Measurements from ENCODE around the gene CDT1.

CDT1 gene

DNA sequence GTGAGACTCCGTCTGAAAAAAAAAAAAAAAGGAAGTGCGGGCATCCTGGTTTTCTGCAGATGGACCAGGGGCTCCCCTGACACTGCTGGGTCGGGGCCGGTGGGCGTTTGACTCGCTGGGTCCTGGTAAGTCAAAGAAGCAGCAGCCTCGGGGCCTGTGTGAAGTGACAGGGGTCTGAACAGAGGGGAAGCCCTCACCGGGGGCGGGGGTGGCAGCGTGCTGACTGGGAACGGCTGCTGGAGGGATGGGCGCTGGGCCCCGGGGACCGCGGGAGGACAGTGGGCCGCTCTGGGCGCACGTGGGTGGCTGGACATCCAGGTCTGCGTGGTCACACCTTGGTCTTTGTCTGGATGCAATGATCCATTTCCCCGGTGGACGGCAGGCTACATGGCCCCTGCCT, 45.0 kb downstream of the CDT1 start:
- Histone ChIP-seq H3K4me3 (ENCODE audit: low read length) (no peak overlapping the region), H3K9ac (ENCODE audit: low read depth, low read length) (no peak overlapping the region), H3K4me2 (ENCODE audit: low read length) (no peak overlapping the region), H3K27me3 (ENCODE audit: control insufficient read depth, insufficient read depth, low read length) (no peaks in the 10 kb centered on the region), H3K36me3 (ENCODE audit: insufficient read depth, low read length) (no peaks in the 10 kb centered on the region), H3K9me3 (replicated peaks; ENCODE audit: low read length) (no peaks in the 10 kb centered on the region), H3K4me1 (ENCODE audit: control insufficient read depth, insufficient read depth, low read length) (no peaks in the 10 kb centered on the region)

DNA sequence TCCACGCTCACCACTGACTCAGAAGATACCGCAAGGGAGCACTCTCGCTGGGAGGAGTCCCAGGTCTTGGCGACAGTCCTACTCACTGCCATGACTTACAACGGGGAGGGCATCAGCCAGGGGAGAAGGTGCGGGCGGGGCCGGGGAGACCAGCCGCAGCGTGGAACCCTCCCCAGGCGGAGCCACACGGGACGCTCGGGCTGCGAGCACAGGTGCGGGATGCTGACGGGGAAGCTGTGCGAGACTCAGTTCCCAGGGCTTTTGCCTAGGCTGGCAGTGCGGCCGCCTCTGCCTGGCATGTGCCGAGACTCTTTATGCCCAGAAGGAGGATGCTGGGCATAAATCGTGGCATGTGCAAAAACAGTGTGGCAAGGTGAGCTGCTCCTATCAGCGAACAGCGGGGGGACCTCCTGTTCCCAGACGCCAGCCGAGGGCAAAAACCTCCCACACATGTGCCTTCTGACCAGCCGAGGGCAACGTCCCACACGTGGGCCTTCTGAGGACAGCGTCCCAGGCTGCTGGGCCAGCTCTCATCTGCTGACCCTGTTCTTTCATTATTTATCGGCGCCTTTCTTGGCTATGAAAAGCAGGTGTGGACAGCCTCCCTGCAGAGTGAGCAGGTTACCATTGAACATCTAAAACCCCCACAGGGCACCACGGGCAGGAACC, 47.1 kb downstream of the CDT1 start:
- Histone ChIP-seq H3K27me3 (ENCODE audit: control insufficient read depth, insufficient read depth, low read length) (no peaks in the 10 kb centered on the region), H3K4me2 (ENCODE audit: low read length) (no peak overlapping the region), H3K9ac (ENCODE audit: low read depth, low read length) (no peak overlapping the region), H3K36me3 (ENCODE audit: insufficient read depth, low read length) (no peaks in the 10 kb centered on the region), H3K4me3 (ENCODE audit: low read length) (no peak overlapping the region), H3K9me3 (replicated peaks; ENCODE audit: low read length) (no peaks in the 10 kb centered on the region), H3K4me1 (ENCODE audit: control insufficient read depth, insufficient read depth, low read length) (peaks cover 6% of the 10 kb centered on the region)

DNA sequence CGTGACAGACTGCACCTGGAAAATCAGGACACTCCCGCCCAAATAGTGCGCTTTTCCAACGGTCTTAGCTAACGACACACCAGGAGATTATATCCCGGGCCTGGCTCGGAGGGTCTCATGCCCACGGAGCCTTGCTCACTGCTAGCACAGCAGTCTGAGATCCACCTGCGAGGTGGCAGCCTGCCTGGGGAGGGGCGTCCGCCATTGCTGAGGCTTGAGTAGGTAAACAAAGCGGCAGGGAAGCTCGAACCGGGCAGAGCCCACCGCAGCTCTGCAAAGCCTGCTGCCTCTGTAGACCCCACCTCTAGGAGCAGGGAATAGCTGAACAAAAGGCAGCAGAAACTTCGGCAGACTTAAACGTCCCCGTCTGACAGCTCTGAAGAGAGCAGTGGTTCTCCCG, 48.0 kb downstream of the CDT1 start:
- peaks cover 11% of the 10 kb centered on the region for H3K4me1 ChIP-seq (ENCODE audit: control insufficient read depth, insufficient read depth, low read length)
- H3K9me3 ChIP-seq (replicated peaks; ENCODE audit: low read length): no peaks in the 10 kb centered on the region
- no peak overlapping the region for H3K4me3 ChIP-seq (ENCODE audit: low read length)
- no peak overlapping the region for H3K4me2 ChIP-seq (ENCODE audit: low read length)
- H3K36me3 ChIP-seq (ENCODE audit: insufficient read depth, low read length): no peaks in the 10 kb centered on the region
- no peaks in the 10 kb centered on the region for H3K27me3 ChIP-seq (ENCODE audit: control insufficient read depth, insufficient read depth, low read length)
- no peak overlapping the region for H3K9ac ChIP-seq (ENCODE audit: low read depth, low read length)

DNA sequence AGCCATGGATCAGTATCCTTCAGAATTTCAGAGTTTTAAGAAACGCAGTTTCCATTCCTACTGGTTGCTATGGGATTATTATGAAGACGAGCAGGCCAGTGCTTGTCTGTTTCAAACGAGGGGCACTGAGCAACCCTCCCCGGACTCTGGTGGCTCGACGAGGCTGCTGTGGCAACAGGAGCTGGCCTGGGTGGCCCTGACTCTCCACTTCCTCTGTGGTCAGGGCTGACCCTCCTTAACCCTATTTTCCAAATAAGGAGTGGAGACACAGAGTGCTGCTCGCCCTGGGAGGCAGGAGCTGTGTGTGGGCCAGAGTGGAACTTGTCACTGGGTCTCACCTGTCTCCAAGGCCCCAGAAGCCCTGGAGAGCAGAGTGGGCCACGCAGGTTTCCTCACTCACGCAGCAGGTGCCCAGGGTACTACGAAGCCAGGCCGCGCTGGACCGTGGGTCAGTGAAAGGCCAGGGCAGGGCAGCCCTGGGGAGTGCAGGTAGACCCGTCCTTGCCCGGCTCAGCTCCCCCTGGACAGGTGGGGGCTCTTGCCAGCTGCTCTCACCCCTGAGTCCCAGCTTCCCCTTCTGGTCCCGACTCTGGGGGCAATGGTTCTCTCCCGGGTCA, 49.8 kb downstream of the CDT1 start:
- Histone ChIP-seq H3K4me1 (ENCODE audit: control insufficient read depth, insufficient read depth, low read length) (peaks cover 18% of the 10 kb centered on the region), H3K36me3 (ENCODE audit: insufficient read depth, low read length) (peaks cover under 1% of the 10 kb centered on the region), H3K4me3 (ENCODE audit: low read length) (no peak overlapping the region), H3K9me3 (replicated peaks; ENCODE audit: low read length) (no peaks in the 10 kb centered on the region), H3K27me3 (ENCODE audit: control insufficient read depth, insufficient read depth, low read length) (no peaks in the 10 kb centered on the region), H3K9ac (ENCODE audit: low read depth, low read length) (no peak overlapping the region), H3K4me2 (ENCODE audit: low read length) (no peak overlapping the region)

DNA sequence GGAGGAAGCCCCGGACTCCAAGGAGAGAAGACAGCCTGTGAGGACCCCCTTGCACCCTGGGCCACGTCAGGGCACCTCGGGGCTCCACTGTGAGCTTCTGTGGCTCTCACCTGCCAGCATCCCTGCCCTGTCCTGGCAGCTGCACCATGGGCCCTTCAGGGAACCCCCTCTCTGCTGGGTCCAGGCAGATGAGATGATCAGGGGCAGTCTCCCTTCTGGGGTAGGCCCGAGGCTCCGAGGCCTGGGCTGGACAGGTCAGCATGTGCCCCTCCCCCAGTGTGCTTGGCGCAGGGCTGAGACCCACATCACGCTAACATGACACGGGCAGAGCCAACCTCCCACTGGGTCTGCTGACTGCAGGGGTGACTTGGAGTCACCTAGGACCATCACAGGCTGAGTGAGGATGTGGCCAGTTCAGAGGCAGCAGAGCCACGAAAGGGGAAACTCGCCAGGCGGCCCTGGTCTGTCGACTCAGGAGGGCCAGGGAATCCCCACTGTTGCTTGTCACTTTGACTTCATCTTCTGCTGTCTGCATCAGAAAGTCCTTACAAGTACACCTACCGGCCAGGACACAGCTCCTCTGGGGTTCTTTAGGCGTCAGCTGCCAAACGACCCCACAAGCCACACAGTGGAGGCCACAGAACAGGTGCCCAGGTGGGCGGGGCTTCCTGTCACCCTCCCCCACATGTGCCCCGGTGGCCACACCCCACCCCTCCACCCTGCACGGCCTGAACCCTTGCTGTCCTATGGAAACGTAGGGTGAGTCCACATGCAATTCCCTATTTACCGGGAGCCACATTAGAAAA, 50.9 kb downstream of the CDT1 start:
- no peak overlapping the region for H3K4me3 ChIP-seq (ENCODE audit: low read length)
- no peaks in the 10 kb centered on the region for H3K9me3 ChIP-seq (replicated peaks; ENCODE audit: low read length)
- H3K4me1 ChIP-seq (ENCODE audit: control insufficient read depth, insufficient read depth, low read length): peaks cover 24% of the 10 kb centered on the region
- peaks cover 12% of the 10 kb centered on the region for H3K36me3 ChIP-seq (ENCODE audit: insufficient read depth, low read length)
- no peak overlapping the region for H3K4me2 ChIP-seq (ENCODE audit: low read length)
- no peaks in the 10 kb centered on the region for H3K27me3 ChIP-seq (ENCODE audit: control insufficient read depth, insufficient read depth, low read length)
- H3K9ac ChIP-seq (ENCODE audit: low read depth, low read length): no peak overlapping the region

DNA sequence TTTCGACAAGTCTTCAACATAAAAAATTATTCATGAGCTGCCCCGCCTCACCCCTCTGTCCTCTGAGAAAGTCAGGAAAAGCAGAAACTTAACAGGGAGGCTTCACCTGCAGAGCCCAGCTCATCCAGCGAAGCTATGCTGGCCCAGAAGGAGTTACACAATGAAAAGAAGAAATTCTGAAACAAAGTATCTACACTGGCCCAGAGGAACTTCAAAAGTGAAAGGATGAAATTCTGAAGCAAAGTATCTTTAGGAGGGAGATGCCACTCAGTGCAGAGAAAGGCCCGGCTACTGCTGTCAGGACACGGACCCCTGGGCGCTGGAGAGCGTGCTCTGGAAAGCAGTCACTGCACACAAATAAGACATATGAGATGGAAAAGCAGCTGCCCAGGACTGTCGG, 51.6 kb downstream of the CDT1 start:
- Histone ChIP-seq H3K9me3 (replicated peaks; ENCODE audit: low read length) (no peaks in the 10 kb centered on the region), H3K36me3 (ENCODE audit: insufficient read depth, low read length) (peaks cover 18% of the 10 kb centered on the region), H3K4me1 (ENCODE audit: control insufficient read depth, insufficient read depth, low read length) (peaks cover 26% of the 10 kb centered on the region), H3K4me2 (ENCODE audit: low read length) (peak overlapping the region; percentile 6), H3K9ac (ENCODE audit: low read depth, low read length) (no peak overlapping the region), H3K4me3 (ENCODE audit: low read length) (peak overlapping the region; percentile 23), H3K27me3 (ENCODE audit: control insufficient read depth, insufficient read depth, low read length) (no peaks in the 10 kb centered on the region)

DNA sequence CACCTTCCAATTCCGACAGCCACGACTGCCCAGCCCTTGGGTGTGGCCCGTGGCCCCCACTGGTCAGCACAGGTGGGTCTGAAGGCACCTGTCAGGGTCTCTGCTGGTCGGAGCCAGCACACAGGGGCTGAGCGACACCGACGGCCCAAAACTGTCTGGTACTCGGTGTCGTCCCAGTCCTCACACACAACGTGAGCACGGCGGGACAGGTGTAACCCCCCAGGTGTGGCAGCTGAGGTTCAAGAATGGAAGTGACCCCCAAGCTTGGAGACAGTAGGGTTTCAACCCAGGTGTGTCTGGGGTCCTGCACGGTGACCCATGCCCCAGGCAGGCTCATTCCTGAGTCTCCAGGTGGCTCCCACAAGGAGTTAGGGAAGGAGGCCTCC, 52.1 kb downstream of the CDT1 start:
- no peaks in the 10 kb centered on the region for H3K27me3 ChIP-seq (ENCODE audit: control insufficient read depth, insufficient read depth, low read length)
- peaks cover 24% of the 10 kb centered on the region for H3K36me3 ChIP-seq (ENCODE audit: insufficient read depth, low read length)
- peak overlapping the region; percentile 95 for H3K4me2 ChIP-seq (ENCODE audit: low read length)
- H3K4me3 ChIP-seq (ENCODE audit: low read length): peak overlapping the region; percentile 79
- H3K9ac ChIP-seq (ENCODE audit: low read depth, low read length): peak overlapping the region; percentile 65
- H3K4me1 ChIP-seq (ENCODE audit: control insufficient read depth, insufficient read depth, low read length): peaks cover 26% of the 10 kb centered on the region
- no peaks in the 10 kb centered on the region for H3K9me3 ChIP-seq (replicated peaks; ENCODE audit: low read length)

DNA sequence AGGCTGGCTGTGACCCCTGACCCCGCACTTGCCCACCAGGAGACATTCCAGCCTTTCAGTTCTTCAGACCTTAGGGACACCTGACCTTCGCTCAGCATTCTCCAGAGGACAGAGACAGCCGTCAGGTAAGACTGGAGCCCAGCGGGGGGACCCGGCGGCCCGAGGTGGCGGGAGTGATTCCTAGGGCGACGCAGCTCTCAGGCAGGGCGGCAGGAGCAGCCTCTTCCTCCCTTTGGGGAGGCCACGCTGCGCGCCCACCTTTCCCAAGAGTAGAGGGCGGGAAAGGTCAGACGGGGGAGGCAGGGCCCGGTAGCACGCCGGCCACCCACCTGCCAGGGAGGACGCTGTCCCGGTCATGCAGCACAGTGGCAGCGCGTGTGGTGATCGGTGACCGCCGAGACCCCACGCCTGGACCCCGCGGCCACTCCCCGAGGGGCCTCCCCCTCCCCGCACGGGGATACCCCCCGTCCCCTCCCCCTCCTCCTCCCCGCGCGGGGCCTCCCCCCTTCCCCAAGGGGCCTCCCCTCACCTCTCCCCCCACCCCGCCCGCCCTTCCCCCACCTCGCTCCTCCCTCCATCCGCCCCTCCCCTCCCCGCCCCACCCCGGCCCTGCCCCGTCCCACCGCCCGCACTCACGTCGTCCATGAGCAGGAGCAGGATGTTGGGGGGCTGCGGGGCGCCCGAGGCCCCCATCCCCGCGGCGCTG, 52.7 kb downstream of the CDT1 start:
- H3K27me3 ChIP-seq (ENCODE audit: control insufficient read depth, insufficient read depth, low read length): no peaks in the 10 kb centered on the region
- peak overlapping the region; percentile 82 for H3K9ac ChIP-seq (ENCODE audit: low read depth, low read length)
- H3K4me3 ChIP-seq (ENCODE audit: low read length): peak overlapping the region; percentile 84
- peaks cover 26% of the 10 kb centered on the region for H3K4me1 ChIP-seq (ENCODE audit: control insufficient read depth, insufficient read depth, low read length)
- H3K9me3 ChIP-seq (replicated peaks; ENCODE audit: low read length): no peaks in the 10 kb centered on the region
- peaks cover 29% of the 10 kb centered on the region for H3K36me3 ChIP-seq (ENCODE audit: insufficient read depth, low read length)
- H3K4me2 ChIP-seq (ENCODE audit: low read length): peak overlapping the region; percentile 95

DNA sequence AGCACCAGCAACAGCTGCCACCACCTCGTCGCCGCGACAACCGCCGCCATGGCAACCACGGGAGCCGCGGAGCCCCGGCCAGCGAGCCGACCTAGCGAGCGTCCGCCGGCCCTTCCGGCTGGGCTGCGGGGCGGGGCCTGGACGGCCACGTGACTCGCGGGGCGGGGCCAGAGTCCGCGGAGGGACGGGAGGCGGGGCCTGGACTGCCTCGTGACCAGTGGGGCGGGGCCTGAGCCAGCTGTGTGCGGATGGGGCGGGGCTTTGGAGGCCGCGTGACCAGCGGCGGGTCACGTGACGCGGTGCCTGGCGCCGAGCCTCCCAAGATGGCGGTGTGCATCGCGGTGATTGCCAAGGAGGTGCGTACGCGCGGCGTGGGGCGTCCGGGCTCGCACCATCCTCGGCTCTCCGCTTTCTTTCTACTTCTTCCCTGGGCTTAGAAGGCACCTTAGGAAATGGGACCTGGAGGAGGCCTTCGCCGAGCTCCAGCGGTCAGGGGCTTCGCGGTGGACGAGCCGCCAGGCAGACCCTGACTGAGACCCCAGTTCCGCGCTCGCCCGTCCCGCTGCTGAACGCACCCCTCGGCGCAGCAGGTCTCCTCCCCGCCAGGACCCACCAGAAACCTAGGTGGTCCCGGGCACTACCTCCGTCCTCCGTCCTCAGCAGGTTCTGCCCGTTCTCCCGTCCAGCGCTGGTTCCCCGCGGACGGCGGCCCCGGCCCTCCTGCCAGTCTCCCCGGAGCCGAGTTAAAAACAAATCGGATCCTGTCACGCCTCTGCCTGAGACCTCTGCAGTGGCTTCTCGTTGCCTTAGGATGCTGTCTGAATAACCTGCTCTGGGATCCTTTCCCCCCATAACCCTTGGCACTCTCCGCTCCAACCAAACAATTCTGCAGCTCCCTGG, 53.5 kb downstream of the CDT1 start, which contains the start of the genes GALNS and TRAPPC2L:
Gene GALNS, minus strand, starts transcription at position 120 of the 900 bp plus-strand sequence. Its CDS starts 70 bp downstream, at position 50.
Gene TRAPPC2L, plus strand, starts transcription at position 300 of the 900 bp plus-strand sequence. Its CDS starts 24 bp downstream, at position 324.
- Histone ChIP-seq H3K4me3 (ENCODE audit: low read length) (peak within 1 kb of the TSS; percentile 84), H3K4me2 (ENCODE audit: low read length) (peak within 1 kb of the TSS; percentile 95), H3K36me3 (ENCODE audit: insufficient read depth, low read length) (peaks cover 33% of the 10 kb centered on the region), H3K9ac (ENCODE audit: low read depth, low read length) (peak within 1 kb of the TSS; percentile 88), H3K4me1 (ENCODE audit: control insufficient read depth, insufficient read depth, low read length) (peaks cover 26% of the 10 kb centered on the region), H3K27me3 (ENCODE audit: control insufficient read depth, insufficient read depth, low read length) (no peaks in the 10 kb centered on the region), H3K9me3 (replicated peaks; ENCODE audit: low read length) (no peaks in the 10 kb centered on the region)

DNA sequence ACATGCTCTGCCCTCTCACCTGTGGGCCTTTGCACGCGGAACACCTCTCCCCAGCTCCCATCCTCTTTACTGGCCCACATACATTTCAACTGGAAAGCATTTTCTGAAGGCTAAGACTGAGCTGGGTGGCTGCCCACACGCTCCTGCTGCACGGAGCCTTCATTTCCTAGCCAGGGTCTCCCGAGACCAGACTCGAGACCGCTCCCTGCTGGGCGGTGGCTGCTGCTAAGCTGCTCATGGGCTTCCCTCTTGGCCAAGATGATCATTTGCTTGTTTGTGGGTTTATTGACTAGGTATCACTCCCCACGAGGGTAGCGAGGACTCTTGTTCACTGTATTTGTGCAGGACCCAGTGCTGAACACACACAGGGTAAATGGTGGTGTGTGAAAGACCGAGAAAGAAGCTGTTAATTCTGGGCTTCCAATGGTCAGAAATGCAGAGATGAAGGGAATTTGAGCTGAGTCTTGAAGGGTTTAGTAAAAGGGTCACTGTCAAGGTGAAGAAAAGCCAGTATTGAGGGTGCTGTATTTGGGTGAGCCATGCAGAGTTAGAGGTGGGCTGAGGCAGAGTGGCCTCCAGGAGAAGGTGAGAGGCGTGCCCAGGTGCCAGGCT, 54.2 kb downstream of the CDT1 start:
- Histone ChIP-seq H3K27me3 (ENCODE audit: control insufficient read depth, insufficient read depth, low read length) (no peaks in the 10 kb centered on the region), H3K4me2 (ENCODE audit: low read length) (peak overlapping the region; percentile 89), H3K9ac (ENCODE audit: low read depth, low read length) (peak overlapping the region; percentile 88), H3K9me3 (replicated peaks; ENCODE audit: low read length) (no peaks in the 10 kb centered on the region), H3K36me3 (ENCODE audit: insufficient read depth, low read length) (peaks cover 33% of the 10 kb centered on the region), H3K4me3 (ENCODE audit: low read length) (peak overlapping the region; percentile 84), H3K4me1 (ENCODE audit: control insufficient read depth, insufficient read depth, low read length) (peaks cover 26% of the 10 kb centered on the region)

All from skeletal muscle satellite cell (primary cell).